Breast epithelium (tissue), 3 donors: ENCODE measurements around the gene LACTBL1.
"Not testable (repeated sequence)": the region's sequence is repeated elsewhere in the genome, so short reads cannot be mapped to it uniquely, and the experiment has no call there.

Experiments used
- POLR2A ChIP-seq: fragments of 450-650 bp; IDR thresholded peaks from one replicate; pipeline ENCODE4 v1.6.1; 2016; ENCODE audit warnings: antibody characterized with exemption, mild to moderate bottlenecking, moderate library complexity
- POLR2AphosphoS5 ChIP-seq, 3 donors: sonication (generic); formaldehyde crosslinking; IDR thresholded peaks; one replicate each; pipeline ENCODE4 v1.6.1; 2017; ENCODE audit warnings: antibody characterized with exemption in 3 of 3
- TF ChIP-seq, protein P1 (sequence below), 3 donors: fragments of 450-650 bp; IDR thresholded peaks; one replicate each; pipeline ENCODE4 v1.5.1; 2016 to 2017; ENCODE audit warnings: antibody characterized with exemption in 3 of 3, mild to moderate bottlenecking in 3 of 3, moderate library complexity in 3 of 3

DNA sequence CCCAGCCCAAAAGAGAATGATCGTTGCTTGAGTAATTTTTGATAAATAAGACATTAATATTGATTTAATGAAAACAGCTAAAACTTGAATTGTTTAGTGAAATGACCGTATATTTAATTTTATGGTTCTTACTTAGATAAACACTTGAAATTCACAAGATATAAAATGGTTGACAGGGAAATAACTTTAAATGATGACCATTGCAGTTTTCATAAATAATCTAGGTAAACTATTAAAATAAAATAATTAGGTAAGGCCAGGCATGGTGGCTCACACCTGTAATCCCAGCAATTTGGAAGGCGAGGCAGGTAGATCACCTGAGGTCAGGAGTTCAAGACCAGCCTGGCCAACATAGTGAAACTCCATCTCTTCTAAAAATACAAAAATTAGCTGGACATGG lies 19.7 kb upstream of the LACTBL1 start:
- TF ChIP-seq, protein P1, sequence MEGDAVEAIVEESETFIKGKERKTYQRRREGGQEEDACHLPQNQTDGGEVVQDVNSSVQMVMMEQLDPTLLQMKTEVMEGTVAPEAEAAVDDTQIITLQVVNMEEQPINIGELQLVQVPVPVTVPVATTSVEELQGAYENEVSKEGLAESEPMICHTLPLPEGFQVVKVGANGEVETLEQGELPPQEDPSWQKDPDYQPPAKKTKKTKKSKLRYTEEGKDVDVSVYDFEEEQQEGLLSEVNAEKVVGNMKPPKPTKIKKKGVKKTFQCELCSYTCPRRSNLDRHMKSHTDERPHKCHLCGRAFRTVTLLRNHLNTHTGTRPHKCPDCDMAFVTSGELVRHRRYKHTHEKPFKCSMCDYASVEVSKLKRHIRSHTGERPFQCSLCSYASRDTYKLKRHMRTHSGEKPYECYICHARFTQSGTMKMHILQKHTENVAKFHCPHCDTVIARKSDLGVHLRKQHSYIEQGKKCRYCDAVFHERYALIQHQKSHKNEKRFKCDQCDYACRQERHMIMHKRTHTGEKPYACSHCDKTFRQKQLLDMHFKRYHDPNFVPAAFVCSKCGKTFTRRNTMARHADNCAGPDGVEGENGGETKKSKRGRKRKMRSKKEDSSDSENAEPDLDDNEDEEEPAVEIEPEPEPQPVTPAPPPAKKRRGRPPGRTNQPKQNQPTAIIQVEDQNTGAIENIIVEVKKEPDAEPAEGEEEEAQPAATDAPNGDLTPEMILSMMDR (IDR thresholded peaks at IDR 0.05) = not testable (repeated sequence)
- TF ChIP-seq POLR2A; POLR2AphosphoS5 (IDR thresholded peaks at IDR 0.05): not testable (repeated sequence)
